ENCODE data around the gene EGFL7.

Gene EGFL7

DNA sequence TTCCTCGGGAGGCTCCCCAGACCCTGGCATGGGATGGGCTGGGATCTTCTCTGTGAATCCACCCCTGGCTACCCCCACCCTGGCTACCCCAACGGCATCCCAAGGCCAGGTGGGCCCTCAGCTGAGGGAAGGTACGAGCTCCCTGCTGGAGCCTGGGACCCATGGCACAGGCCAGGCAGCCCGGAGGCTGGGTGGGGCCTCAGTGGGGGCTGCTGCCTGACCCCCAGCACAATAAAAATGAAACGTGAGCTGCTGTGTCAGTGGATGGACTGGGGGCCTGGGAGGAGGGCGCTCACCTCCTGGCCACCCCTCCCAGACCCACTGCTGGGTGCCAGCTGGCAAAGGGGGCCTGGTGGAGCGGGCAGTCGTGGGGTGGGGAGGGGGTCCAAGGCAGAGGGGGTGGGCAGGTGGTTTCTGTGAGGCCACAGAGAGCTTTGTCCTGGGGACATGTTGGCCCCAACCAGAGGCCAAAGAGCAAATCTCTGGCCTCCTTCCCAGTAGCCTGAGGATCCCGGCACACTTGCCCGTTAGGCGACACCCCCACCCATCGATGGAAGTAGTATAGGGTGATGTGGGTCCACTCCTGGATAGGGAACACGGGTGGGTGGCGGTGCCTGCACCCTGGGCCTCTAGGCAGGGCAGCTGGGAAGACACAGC lies 9.8 kb downstream of the EGFL7 start:
- DNase-seq (ENCODE audit: low read depth in 3 of 3), result no peak

DNA sequence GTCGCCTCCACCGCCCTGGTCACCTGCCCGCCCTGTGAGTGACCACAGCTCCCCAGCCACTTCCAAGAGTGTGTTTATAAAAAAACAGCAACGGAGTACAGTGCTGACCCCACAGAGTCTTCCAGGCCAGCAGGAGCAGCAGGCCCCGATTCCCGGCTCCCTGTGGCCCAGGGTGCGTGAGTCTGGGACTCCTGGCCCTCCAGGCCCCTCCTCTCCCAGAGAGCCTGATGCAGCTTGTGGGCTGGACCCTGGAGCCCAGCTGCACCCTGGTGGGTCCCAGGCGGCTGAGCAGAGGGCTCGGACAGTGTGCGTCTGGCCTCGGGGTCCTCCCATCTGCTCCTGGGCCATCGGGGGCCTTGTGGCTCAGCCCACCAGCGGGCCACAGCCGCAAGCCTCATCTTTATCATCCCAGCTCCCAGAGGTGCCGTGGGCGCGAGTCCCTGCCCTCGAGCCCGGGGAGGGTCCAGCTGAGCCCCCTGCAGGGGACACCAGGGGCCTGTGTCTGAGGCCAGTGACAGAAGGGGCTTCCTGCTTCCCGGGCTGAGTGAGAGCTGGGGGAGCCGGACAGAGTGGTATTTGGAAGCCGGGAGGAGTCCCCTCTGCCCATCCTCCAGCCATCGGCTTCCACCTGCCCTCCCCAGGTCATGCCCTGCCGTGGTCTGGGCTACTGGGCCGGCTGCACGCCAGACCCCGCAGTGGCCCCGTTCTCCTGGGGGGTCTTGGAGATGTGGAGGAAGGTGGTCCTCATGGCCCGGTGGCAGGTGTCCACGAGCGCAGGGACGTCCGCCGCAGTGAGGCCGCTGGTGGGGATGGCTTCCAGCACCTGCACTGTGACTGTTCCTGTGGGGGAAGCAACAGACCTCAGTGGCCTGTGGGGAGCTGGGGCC lies 10.6 kb downstream of the EGFL7 start:
- DNase-seq (ENCODE audit: low read depth in 3 of 3), result no peak

DNA sequence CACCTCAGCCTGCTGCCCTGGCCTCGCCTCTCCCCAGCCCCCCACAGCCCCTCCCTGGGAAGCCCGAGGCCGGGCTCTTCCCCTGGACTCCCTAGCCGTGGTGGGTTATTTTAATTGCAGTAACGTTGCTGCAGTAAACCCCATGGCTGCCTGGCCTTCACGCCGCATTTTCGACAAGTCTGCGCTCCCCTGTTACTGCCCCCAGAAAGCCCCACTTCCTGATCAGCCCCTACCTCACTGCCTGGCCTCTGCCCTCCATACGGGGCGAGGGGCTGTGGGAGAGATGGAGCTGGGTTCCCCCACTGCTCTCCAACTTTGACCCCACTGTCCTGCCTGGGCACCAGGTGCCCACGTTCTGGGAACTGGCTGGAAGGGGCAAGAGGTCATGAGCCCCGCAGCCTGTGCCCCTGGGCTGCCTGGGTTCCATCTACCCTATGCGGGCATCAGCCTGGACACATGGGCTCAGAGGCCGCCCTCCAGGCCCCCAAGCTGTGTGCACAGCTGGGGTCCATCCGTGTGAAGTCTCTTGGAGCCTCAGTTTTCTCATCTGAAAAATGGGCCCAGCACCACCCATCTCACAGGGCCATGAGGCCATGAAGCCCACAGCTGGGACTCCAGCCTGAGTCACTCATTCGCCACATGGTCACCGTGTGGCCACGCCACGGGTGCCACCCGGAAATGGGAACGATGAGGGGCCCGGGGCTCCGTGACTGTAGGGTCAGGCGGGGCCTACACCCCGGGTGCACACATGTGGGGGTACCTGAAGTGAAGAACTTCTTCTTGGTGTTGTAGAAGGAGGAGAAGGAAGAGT lies 11.5 kb downstream of the EGFL7 start:
- no peak for DNase-seq (ENCODE audit: low read depth in 3 of 3)

DNA sequence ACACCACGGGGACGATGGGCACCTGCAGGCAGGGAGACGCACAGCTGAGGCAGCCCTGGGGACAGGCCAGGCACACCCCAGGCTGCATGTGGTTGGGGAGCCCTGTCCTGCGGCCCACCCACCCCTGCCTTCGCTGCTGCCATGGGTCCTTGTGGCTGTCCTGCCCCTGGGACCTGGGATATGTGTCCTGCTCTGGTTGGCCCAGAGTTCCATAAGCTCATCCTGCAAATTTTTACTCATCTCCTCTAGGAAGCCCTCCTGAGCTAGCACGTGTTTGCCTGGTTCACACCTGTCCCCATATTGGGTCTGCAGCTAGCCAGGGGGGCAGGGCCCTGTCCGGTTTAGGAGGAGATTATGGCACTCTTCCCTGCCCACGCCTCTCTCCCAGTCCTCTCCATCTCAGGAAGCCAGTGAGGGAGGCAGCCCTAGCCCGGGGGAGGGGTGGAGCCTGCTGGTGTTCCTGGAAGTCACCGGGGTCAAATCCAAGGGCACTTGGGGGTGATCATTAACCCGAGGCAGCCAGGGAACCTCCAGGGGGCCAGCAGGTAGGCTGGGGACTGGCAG lies 12.2 kb downstream of the EGFL7 start:
- no peak for DNase-seq (ENCODE audit: low read depth in 3 of 3)

DNA sequence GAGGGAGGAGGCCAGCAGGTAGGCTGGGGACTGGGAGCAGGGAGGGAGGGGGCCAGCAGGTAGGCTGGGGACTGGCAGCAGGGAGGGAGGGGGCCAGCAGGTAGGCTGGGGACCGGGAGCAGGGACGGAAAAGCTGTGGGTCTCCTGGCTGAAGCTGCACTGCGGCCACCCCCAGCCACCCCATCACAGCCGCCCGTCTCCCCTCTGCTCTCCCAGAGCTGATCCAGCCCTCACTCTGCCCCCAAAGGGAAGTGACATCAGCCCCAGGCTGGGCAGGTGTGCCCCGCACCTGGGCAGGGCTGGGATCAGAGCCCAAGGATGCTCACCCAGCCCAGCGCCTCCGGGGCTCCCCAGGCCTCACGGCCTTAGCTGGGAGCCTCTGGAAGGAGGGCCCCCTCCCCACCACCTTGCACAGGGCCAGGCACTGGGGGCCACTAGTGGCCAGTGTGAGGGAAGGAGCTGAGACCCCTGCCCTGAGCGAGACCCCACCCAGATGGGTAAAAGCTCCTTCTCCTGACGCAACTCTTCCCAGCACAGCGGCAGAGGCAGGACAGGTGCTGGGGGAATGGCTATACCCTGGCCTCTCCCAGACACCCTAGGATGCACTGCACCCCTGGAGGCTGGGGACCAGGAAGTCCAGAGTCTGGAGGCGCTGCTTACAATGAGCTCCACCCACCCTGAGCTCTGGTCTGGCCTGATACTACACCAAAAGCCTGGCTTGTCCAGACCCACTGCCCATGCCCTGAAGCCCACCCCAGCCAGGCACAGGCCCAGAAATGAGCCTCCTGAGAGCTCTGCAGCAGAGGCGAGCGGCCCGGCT lies 13.0 kb downstream of the EGFL7 start:
- no peak for DNase-seq (ENCODE audit: low read depth in 3 of 3)

DNA sequence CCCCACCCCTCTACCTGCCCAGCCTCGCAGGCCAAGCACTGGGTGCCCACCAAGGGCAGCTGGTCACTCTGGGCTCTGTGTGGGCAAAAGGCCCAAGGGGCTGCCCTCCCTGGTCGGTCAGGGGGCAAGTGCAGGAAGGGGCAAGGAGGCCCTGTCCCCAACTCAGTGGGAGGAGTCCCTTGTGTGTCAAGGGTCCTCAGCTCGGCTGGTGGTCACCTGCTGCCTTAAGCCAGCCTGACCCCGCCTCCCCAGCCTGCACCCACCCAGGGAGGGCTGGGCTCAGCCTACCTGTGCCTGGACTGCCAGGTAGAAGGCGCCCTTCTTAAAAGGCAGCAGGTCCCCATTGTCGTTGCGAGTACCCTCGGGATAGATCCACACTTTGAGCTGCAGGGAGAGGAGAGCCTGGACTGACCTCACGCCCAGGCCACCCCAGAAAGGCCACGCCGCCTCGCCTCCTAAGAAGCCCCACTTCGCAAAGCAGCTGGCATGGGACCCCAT lies 13.6 kb downstream of the EGFL7 start:
- no peak for DNase-seq (ENCODE audit: low read depth in 3 of 3)

DNA sequence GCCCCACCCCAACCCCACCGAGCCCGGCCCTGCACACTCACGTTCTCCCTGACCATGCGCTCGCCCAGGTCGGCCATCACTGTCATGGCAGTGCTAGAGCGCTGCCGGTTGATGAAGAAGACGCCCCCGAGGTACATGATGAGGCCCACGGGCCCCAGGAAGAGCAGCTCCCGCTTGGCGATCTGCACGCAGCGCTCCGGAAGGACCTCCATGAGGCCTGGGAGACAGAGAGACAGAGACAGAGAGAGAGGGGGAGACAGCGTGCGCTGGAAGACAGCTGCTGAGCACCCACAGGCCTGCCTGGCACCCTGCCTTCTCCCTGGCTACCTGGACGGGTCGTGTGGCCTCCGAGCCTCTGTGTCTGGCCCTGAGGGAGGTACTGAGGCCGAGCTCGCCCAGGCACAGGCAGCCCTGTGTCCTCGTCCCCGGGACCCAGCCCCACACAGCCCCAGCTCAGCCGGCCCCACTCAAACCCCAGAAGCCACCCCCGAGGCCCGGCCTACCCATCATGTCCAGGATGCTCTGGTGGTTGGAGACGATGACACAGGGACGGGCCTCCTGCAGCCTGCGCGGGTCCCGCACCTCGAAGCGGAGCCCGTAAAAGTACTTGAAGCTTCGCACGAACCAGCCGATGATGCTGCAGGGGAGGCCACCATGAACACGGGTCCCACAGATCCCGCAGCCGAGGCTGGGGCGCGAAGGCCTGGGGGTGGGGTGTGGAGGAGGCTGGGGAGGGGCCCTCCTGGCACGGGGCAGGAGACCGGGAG lies 14.4 kb downstream of the EGFL7 start:
- DNase-seq (ENCODE audit: low read depth in 3 of 3), result no peak

DNA sequence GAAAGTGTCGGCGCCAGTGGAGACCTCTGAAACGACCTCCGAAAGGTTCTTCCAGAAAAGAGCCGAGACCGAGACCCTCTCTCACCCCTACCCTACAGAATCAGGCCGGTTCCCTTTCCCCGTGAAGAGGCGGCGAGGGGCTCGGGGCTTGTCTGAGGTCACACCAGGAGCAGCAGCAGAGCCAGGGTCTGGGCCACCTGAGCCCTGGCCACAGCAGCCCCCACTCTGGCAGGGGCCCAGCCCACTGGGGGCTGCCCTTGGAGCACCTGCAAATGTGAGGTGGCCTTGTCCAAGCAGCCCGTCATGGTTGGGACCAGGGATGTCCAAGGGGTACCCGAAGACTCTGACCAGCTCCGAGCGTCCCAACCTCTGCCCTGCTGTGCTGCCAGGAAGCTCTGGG lies 15.3 kb downstream of the EGFL7 start:
- DNase-seq (ENCODE audit: low read depth in 3 of 3), result no peak

DNA sequence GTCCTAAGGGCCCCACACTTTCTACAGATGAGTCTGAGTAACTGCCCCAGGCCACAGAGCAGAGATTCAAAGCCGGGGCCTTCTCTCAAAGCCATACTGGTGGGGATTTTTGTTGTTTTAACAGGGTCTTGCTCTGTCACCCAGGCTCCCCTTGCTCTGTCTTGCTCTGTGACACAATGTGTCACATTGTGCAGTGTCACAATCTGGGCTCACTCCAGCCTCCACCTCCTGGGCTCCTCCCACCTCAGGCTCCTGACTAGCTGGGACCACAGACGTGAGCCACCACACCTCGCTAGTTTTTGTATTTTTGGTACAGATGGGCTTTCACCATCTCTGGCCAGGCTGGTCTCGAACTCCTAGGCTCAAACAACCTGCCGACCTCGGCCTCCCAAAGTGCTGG lies 15.9 kb downstream of the EGFL7 start:
- DNase-seq (ENCODE audit: low read depth in 3 of 3), result no peak

DNA sequence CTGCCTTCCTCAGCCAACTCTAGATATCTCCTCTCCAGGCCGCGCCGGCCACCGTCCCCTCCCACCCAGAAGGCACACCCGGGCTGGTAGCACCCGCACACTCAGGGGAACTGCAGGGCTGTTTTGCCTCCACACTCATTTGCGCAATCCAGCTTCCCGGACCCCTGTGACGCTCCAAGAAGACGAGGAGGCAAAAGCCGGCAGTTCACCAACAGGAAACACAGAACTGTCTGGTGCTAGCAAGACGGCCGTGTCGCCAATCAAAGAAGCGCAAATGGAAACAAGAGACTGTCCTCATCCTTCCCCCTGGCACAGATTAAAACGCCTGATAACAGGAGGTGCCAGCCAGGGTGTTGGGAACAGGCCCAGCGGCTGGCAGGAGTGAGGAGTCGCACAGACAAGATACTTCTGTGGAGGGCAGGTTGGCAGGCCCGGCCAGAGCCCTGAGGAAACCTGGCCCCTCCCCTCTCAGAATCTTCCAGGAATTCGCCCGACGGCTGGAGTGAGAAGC lies 16.8 kb downstream of the EGFL7 start:
- no peak for DNase-seq (ENCODE audit: low read depth in 3 of 3)

DNA sequence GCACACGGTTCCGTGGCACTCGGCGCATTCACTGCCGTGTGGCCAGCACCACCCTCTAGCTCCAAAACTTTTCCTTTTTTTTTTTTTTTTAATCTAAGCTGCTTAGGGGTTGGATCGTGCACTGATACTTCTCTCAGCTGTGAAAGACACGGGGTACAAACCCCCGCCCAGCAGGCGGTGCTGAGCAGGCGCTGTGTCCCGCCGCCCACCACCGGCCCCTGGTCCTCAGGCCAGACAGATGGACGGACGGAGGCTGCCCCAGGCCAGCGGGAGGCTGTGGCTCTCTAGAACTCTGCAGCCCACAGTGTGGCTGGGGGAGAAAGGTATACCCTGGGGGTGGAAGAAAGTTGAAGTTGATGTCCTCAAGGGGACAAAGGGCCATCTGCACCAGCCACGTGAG lies 18.3 kb downstream of the EGFL7 start:
- no peak for DNase-seq (ENCODE audit: low read depth in 3 of 3)

DNA sequence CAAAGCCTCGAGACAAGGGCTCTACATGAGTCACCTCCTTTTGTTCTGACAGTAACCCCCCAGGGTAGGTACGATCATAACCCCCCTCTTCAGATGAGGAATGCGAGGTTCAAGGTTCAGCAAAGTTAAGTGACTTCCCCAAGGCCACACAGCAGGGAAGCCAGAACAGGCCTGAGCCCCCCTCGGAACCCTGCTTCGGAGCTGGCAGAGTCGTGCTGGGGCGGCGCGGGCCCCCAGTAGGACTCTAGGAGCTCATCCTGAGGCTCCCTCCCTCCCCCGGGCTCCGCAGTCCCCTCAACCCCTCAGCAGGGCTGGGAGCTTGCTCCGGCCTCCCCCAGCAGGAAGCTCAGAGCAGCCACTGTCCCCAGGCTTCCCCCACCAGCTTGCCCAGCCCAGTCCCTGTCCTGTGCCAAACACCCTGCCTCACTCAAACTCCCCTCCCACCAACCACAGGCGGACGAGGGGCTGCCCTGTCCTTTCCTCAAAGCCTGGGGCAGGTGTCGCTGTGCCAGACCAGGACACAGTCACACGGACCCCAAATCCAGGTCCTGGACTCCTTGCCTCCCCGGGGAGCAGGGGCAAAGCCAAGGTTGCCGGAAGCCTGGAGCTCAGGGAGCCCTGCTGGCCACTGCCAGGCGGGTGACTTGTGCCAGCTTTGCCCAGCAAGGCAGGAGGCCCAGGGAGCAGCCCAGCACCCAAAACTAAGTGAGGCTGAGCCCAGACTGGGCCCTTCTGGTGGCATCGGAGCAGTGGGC lies 19.4 kb downstream of the EGFL7 start:
- no peak for DNase-seq (ENCODE audit: low read depth in 3 of 3)

DNA sequence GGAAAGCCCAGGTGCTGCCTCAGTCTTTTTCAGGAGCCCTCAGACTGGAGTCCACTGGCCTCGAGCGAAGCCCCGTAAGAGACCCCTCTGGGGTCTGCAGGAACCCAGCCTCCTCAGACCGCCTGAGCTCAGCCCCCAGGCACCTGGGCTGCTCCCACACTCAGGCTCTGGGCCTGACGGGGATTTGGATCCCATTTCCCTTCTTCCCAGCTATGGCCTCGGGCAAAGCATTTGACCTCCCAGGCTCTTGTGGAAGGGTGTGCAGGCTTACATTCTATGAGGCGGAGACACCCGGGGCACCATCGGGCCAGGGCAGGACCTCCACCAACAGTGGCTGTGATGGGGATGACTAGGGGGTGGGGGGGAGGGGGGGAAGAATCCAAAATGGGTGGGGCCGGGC lies 20.0 kb downstream of the EGFL7 start:
- DNase-seq (ENCODE audit: low read depth in 3 of 3), result no peak

DNA sequence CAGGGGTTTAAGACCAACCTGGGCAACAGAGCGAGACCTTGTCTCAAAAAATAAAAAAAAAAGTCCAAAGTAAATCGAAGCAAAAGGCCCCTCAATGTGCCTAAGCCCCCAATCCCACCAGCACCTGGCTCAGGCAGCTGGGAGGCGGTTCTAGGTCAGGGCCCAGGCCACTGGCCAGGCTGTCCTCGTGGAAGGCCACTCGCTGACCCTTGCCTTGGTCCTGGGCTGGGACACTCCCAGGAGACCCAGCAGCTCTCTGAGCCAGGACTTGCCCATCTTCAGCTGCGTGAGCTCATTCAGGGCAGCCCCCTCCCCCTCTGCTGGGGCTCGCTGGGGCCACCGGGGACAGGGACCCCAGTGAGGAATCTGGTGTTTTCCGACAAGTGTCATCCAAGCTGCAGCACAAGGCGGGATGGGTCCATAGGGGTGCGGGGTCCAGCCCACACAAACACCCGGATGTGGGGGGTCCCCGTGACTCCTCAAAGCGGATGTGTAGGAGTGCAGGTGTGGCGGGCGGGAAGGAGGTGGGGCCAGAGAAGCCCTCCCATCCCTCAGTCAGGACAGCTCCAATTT lies 20.5 kb downstream of the EGFL7 start:
- no peak for DNase-seq (ENCODE audit: low read depth in 3 of 3)

DNA sequence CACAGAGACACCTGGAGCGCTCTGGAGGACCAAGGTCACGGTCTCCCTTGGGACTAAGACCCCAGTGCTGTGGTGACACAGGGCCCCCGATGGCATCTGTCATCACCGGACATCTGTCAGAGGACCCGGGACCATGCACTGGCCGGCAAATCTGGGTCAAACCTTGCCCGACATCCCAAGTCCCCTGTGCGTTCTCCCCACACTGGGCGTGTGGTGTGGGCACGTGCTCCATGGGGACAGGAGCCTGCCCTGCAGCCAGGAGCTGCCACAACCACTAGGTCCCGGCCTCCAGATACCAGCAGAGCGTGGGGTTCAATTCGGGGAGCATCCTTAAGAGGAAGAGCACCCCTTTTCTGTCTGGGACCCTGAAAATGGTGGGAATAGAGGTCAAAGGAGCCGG lies 21.0 kb downstream of the EGFL7 start:
- no peak for DNase-seq (ENCODE audit: low read depth in 3 of 3)

DNA sequence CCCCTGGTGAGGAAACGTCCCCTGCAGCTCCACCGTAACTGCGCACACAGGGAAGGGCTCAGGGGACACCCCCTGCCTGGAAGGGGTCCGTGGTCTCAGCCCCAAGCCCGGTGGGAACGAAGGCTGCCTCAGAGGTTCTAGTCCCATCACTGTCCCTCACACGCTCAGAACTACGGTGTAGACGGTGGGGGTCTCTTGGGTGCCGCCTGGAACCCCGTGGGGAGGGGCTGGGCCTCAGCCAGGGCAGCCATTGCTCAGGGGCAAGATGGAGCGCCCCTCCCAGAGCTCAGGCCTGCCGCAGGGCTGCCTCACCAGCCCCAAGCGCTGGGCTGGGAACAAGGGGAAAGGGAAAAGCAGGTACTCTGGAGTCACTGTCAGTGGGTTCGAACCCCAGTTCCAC lies 21.6 kb downstream of the EGFL7 start:
- DNase-seq (ENCODE audit: low read depth in 3 of 3), result no peak

DNA sequence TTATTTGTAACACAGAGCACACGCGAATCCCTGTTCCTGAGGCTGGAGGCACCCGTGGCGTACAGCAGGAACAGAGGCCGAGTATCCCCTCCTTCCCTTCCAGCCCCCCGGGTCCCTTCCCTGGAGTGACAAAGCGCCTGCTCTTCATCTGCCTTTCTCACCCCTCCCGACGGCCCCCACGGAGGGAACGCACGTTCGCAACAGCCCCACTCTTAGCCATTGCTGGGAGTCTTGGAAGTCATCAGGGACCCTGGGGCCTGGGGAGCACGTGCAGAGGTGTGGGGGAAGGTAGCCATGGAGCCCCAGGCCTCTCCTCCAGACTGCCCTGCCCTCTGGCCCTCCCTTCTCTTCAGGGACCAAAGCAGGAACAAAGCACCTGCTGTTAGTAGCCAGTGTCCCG lies 22.1 kb downstream of the EGFL7 start:
- no peak for DNase-seq (ENCODE audit: low read depth in 3 of 3)

DNA sequence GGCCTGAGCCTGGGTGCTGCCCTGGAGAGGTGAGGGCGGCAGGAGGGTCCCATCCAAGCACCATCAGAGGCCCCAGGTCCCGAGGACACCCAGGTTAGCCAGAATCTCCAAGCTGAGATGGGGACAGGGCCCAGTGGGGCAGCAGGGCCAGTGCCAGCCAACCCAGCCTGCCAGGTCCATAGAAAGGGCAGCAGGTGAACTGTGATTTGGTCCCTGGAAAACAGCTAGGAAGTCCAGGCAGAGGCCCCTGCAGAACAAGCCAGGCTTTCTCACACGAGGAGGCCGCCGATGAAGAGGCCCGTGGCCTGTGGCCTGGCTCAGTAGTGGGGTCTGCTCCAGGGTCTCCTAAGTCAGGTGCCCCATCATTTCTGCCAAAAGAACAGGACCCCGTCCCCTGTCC lies 22.5 kb downstream of the EGFL7 start:
- DNase-seq (ENCODE audit: low read depth in 3 of 3), result no peak

All from stimulated activated CD4-positive, alpha-beta T cell treated with anti-CD3 and anti-CD28 coated beads, TNF-alpha, amount 100 ng/mL, for 24 hours (primary cell).